ENCODE measurements around the gene ADORA1.

ADORA1 gene

GRCh38 chr1:203180611-203181330, 53.2 kb downstream of the ADORA1 start:
- no peak for DNase-seq
- Histone ChIP-seq H3K27me3 (replicated peaks in 2 of 5; ENCODE audit: control insufficient read depth in 4 of 5, insufficient read depth in 5 of 5, low read length in 4 of 5) (no peaks in the 10 kb centered on the region), H3K4me1 (ENCODE audit: control extremely low read depth in 1 of 4, control insufficient read depth in 4 of 4, insufficient read depth in 4 of 4, low read length in 3 of 4) (peaks cover 0 to 6% (median 1%) of the 10 kb centered on the region in 4 experiments), H3K27ac (ENCODE audit: insufficient read depth in 1 of 2, low read depth in 1 of 2, low read length in 2 of 2, poor library complexity in 1 of 2, severe bottlenecking in 2 of 2) (no peak overlapping the region), H3K9me3 (ENCODE audit: control extremely low read depth in 1 of 5, control insufficient read depth in 4 of 5, insufficient read depth in 2 of 5, low read depth in 1 of 5, low read length in 4 of 5) (no peaks in the 10 kb centered on the region), H3K36me3 (ENCODE audit: control insufficient read depth in 4 of 4, insufficient read depth in 4 of 4, low read length in 3 of 4) (no peaks in the 10 kb centered on the region), H3K4me3 (ENCODE audit: control insufficient read depth in 1 of 7, extremely low read depth in 1 of 7, insufficient read depth in 4 of 7, low read depth in 2 of 7, low read length in 6 of 7) (no peak overlapping the region)
- ChIA-PET POLR2A (no interaction called here), CTCF (interaction anchor here (1.6 to 2.1 kb wide), 3 partner anchors 8 to 141 kb away, joined by 5 to 7 read pairs (median 6); no protein-coding TSS in a partner anchor)
- 92% methylated on average over 8 of the region's 11 CpGs for WGBS (ENCODE audit: insufficient coverage)

DNA sequence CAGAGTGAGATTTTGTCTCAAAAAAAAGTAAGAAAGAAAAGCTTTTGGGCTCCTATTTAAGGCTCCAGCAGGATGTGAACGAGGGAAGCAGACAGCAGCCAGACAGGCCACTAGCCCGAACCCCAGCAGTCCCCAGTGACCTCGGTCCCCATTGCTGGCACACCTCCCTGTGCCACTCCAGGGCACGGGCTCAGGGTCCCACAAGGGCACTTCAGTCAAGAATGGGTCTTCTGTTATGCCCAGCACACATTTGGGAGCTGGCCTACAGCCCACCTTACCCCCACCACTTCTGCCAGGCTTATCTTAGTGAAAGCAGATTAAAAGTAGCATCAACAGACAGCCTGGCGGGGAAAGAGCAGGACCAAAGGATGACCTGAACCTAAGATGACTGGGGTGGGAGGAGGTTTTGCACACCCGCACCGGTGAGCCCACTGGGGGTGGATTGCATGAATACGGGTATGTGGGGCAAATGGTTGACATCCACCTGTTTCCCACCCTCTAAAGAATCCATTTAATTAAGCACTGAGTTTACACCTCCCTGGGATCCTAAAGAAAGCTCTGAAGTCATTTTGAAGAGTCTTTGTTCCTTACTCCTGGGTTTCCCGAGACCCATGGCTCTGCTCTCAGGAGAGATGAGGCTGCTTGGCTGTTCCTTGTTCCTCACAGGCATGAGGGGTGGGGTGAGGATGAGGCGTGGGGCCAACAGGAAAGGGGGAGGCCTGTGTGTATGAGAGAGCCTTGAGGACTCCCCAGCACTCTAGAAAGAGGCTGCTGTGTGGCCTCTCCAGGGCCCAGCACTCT, 54.3 kb downstream of the ADORA1 start:
- ChIA-PET CTCF (interaction anchor here (0.9 to 2.1 kb wide), 5 partner anchors 9 to 142 kb away, joined by 3 to 7 read pairs (median 5); no protein-coding TSS in a partner anchor), POLR2A (no interaction called here)
- no peak for DNase-seq
- Histone ChIP-seq H3K36me3 (ENCODE audit: control insufficient read depth in 4 of 4, insufficient read depth in 4 of 4, low read length in 3 of 4) (no peaks in the 10 kb centered on the region), H3K9me3 (ENCODE audit: control extremely low read depth in 1 of 5, control insufficient read depth in 4 of 5, insufficient read depth in 2 of 5, low read depth in 1 of 5, low read length in 4 of 5) (no peaks in the 10 kb centered on the region), H3K27me3 (replicated peaks in 2 of 5; ENCODE audit: control insufficient read depth in 4 of 5, insufficient read depth in 5 of 5, low read length in 4 of 5) (no peaks in the 10 kb centered on the region), H3K4me1 (ENCODE audit: control extremely low read depth in 1 of 4, control insufficient read depth in 4 of 4, insufficient read depth in 4 of 4, low read length in 3 of 4) (peaks cover 0 to 8% (median 6%) of the 10 kb centered on the region in 4 experiments), H3K27ac (ENCODE audit: insufficient read depth in 1 of 2, low read depth in 1 of 2, low read length in 2 of 2, poor library complexity in 1 of 2, severe bottlenecking in 2 of 2) (no peak overlapping the region), H3K4me3 (ENCODE audit: control insufficient read depth in 1 of 7, extremely low read depth in 1 of 7, insufficient read depth in 4 of 7, low read depth in 2 of 7, low read length in 6 of 7) (no peak overlapping the region)
- WGBS (ENCODE audit: insufficient coverage), result 82% methylated on average over 5 of the region's 10 CpGs

- WGBS (ENCODE audit: insufficient coverage), result 100% methylated on average over 3 of the region's 7 CpGs
- ChIA-PET CTCF (interaction anchor here (0.9 to 2.1 kb wide), 5 partner anchors 10 to 143 kb away, joined by 3 to 7 read pairs (median 5); no protein-coding TSS in a partner anchor), POLR2A (no interaction called here)
- no peak overlapping the region for H3K27ac ChIP-seq (ENCODE audit: insufficient read depth in 1 of 2, low read depth in 1 of 2, low read length in 2 of 2, poor library complexity in 1 of 2, severe bottlenecking in 2 of 2)
- DNase-seq, result no peak
- H3K27me3 ChIP-seq (replicated peaks in 2 of 5; ENCODE audit: control insufficient read depth in 4 of 5, insufficient read depth in 5 of 5, low read length in 4 of 5), result no peaks in the 10 kb centered on the region
- H3K4me1 ChIP-seq (ENCODE audit: control extremely low read depth in 1 of 4, control insufficient read depth in 4 of 4, insufficient read depth in 4 of 4, low read length in 3 of 4), result peaks cover 0 to 14% (median 9%) of the 10 kb centered on the region in 4 experiments
- no peaks in the 10 kb centered on the region for H3K9me3 ChIP-seq (ENCODE audit: control extremely low read depth in 1 of 5, control insufficient read depth in 4 of 5, insufficient read depth in 2 of 5, low read depth in 1 of 5, low read length in 4 of 5)
- no peaks in the 10 kb centered on the region for H3K36me3 ChIP-seq (ENCODE audit: control insufficient read depth in 4 of 4, insufficient read depth in 4 of 4, low read length in 3 of 4)
- H3K4me3 ChIP-seq (ENCODE audit: control insufficient read depth in 1 of 7, extremely low read depth in 1 of 7, insufficient read depth in 4 of 7, low read depth in 2 of 7, low read length in 6 of 7), result no peak overlapping the region
Observed at GRCh38 chr1:203182387-203182953, 54.9 kb downstream of the ADORA1 start.

- H3K4me3 ChIP-seq (ENCODE audit: control insufficient read depth in 1 of 7, extremely low read depth in 1 of 7, insufficient read depth in 4 of 7, low read depth in 2 of 7, low read length in 6 of 7), result no peak overlapping the region
Observed at GRCh38 chr1:203183828-203184227, 56.3 kb downstream of the ADORA1 start.

GRCh38 chr1:203184467-203184866, 56.9 kb downstream of the ADORA1 start:
- POLR2A ChIA-PET, result no interaction called here
- Histone ChIP-seq H3K27me3 (replicated peaks in 2 of 5; ENCODE audit: control insufficient read depth in 4 of 5, insufficient read depth in 5 of 5, low read length in 4 of 5) (peaks cover 0 to 2% (median 0%) of the 10 kb centered on the region in 5 experiments), H3K36me3 (ENCODE audit: control insufficient read depth in 4 of 4, insufficient read depth in 4 of 4, low read length in 3 of 4) (no peaks in the 10 kb centered on the region), H3K27ac (ENCODE audit: insufficient read depth in 1 of 2, low read depth in 1 of 2, low read length in 2 of 2, poor library complexity in 1 of 2, severe bottlenecking in 2 of 2) (no peak overlapping the region), H3K9me3 (ENCODE audit: control extremely low read depth in 1 of 5, control insufficient read depth in 4 of 5, insufficient read depth in 2 of 5, low read depth in 1 of 5, low read length in 4 of 5) (no peaks in the 10 kb centered on the region), H3K4me3 (ENCODE audit: control insufficient read depth in 1 of 7, extremely low read depth in 1 of 7, insufficient read depth in 4 of 7, low read depth in 2 of 7, low read length in 6 of 7) (no peak overlapping the region), H3K4me1 (ENCODE audit: control extremely low read depth in 1 of 4, control insufficient read depth in 4 of 4, insufficient read depth in 4 of 4, low read length in 3 of 4) (peaks cover 0 to 14% (median 9%) of the 10 kb centered on the region in 4 experiments)
- WGBS (ENCODE audit: insufficient coverage), result 100% methylated on average over 2 of the region's 4 CpGs
- CTCF ChIA-PET, result interaction anchor here (2.1 to 4.1 kb wide), 2 partner anchors 13 to 32 kb away, joined by 6 to 25 read pairs; no protein-coding TSS in a partner anchor
- no peak for DNase-seq

More at GRCh38 chr1:203183828-203184227, 56.3 kb downstream of the ADORA1 start:
- H3K36me3 ChIP-seq (ENCODE audit: control insufficient read depth in 4 of 4, insufficient read depth in 4 of 4, low read length in 3 of 4), result no peaks in the 10 kb centered on the region
- H3K9me3 ChIP-seq (ENCODE audit: control extremely low read depth in 1 of 5, control insufficient read depth in 4 of 5, insufficient read depth in 2 of 5, low read depth in 1 of 5, low read length in 4 of 5), result no peaks in the 10 kb centered on the region
- H3K4me1 ChIP-seq (ENCODE audit: control extremely low read depth in 1 of 4, control insufficient read depth in 4 of 4, insufficient read depth in 4 of 4, low read length in 3 of 4), result peaks cover 0 to 14% (median 9%) of the 10 kb centered on the region in 4 experiments
- ChIA-PET POLR2A (no interaction called here), CTCF (interaction anchor here (2.1 kb wide), 1 partner anchor 32 kb away, joined by 6 read pairs; no protein-coding TSS in a partner anchor)
- no peak for DNase-seq
- peaks cover 0 to 2% (median 0%) of the 10 kb centered on the region in 5 experiments for H3K27me3 ChIP-seq (replicated peaks in 2 of 5; ENCODE audit: control insufficient read depth in 4 of 5, insufficient read depth in 5 of 5, low read length in 4 of 5)
- 100% methylated on average over 1 of the region's 2 CpGs for WGBS (ENCODE audit: insufficient coverage)
- no peak overlapping the region for H3K27ac ChIP-seq (ENCODE audit: insufficient read depth in 1 of 2, low read depth in 1 of 2, low read length in 2 of 2, poor library complexity in 1 of 2, severe bottlenecking in 2 of 2)

- no peaks in the 10 kb centered on the region for H3K36me3 ChIP-seq (ENCODE audit: control insufficient read depth in 4 of 4, insufficient read depth in 4 of 4, low read length in 3 of 4)
- peaks cover 0 to 14% (median 9%) of the 10 kb centered on the region in 4 experiments for H3K4me1 ChIP-seq (ENCODE audit: control extremely low read depth in 1 of 4, control insufficient read depth in 4 of 4, insufficient read depth in 4 of 4, low read length in 3 of 4)
- no peak for DNase-seq
- ChIA-PET CTCF (interaction anchor here (2.1 to 4.1 kb wide), 2 partner anchors 13 to 31 kb away, joined by 6 to 25 read pairs; no protein-coding TSS in a partner anchor), POLR2A (interaction anchor here (1.0 kb wide), 1 partner anchor 39 kb away, joined by 3 read pairs; no protein-coding TSS in a partner anchor)
- peaks cover 0 to 2% (median 0%) of the 10 kb centered on the region in 5 experiments for H3K27me3 ChIP-seq (replicated peaks in 2 of 5; ENCODE audit: control insufficient read depth in 4 of 5, insufficient read depth in 5 of 5, low read length in 4 of 5)
- H3K4me3 ChIP-seq (ENCODE audit: control insufficient read depth in 1 of 7, extremely low read depth in 1 of 7, insufficient read depth in 4 of 7, low read depth in 2 of 7, low read length in 6 of 7), result no peak overlapping the region
- no peaks in the 10 kb centered on the region for H3K9me3 ChIP-seq (ENCODE audit: control extremely low read depth in 1 of 5, control insufficient read depth in 4 of 5, insufficient read depth in 2 of 5, low read depth in 1 of 5, low read length in 4 of 5)
- 99% methylated on average over 8 of the region's 10 CpGs for WGBS (ENCODE audit: insufficient coverage)
- no peak overlapping the region for H3K27ac ChIP-seq (ENCODE audit: insufficient read depth in 1 of 2, low read depth in 1 of 2, low read length in 2 of 2, poor library complexity in 1 of 2, severe bottlenecking in 2 of 2)
Observed at GRCh38 chr1:203185061-203185461, 57.5 kb downstream of the ADORA1 start.

All from common myeloid progenitor, CD34-positive (primary cell).